Karpas-422 (cell line): ENCODE measurements around the gene BACH2. TPM values are rescaled to one million over a fixed set of nuclear protein-coding genes. Genes with fewer than 3 reads are reported as not detected.

Source experiments
- DNase-seq: peaks from one replicate; pipeline ENCODE4 v3.0.0-alpha.2; 2015
- H2AFZ ChIP-seq: fragments of 200-600 bp; sonication (generic); 2 replicates; pipeline ENCODE4 v1.6.1; 2014; ENCODE audit warnings: antibody characterized with exemption, low read length, mixed read lengths
- H3K27ac ChIP-seq: fragments of 200-600 bp; sonication (generic); 2 replicates; pipeline ENCODE4 v1.5.1; 2014; ENCODE audit warnings: mild to moderate bottlenecking, low read length, moderate library complexity
- H3K27me3 ChIP-seq: fragments of 200-600 bp; sonication (generic); 2 replicates; pipeline ENCODE4 v1.6.1; 2014; ENCODE audit warnings: low read length, mixed read lengths
- H3K36me3 ChIP-seq: fragments of 200-600 bp; sonication (generic); 2 replicates; pipeline ENCODE4 v1.6.1; 2014; ENCODE audit warnings: low read length, mixed read lengths; ENCODE audit not compliant: insufficient read depth
- H3K4me1 ChIP-seq: fragments of 200-600 bp; sonication (generic); 2 replicates; pipeline ENCODE4 v1.6.1; 2014; ENCODE audit warnings: mild to moderate bottlenecking, low read length, mixed read lengths
- H3K4me2 ChIP-seq: fragments of 200-600 bp; sonication (generic); 2 replicates; pipeline ENCODE4 v1.6.1; 2014; ENCODE audit warnings: low read length, low read depth, mild to moderate bottlenecking; ENCODE audit not compliant: poor library complexity, severe bottlenecking
- H3K4me3 ChIP-seq: fragments of 200-600 bp; sonication (generic); 2 replicates; pipeline ENCODE4 v1.5.1; 2014; ENCODE audit warnings: mild to moderate bottlenecking, antibody characterized with exemption, low read length, mixed read lengths
- H3K79me2 ChIP-seq: fragments of 200-600 bp; sonication (generic); 2 replicates; pipeline ENCODE4 v1.6.1; 2014; ENCODE audit warnings: mild to moderate bottlenecking, low read length, mixed read lengths
- H3K9ac ChIP-seq: fragments of 200-600 bp; sonication (generic); 2 replicates; pipeline ENCODE4 v1.6.0; 2014; ENCODE audit warnings: low read length
- H3K9me2 ChIP-seq: fragments of 200-600 bp; sonication (generic), shearing (Covaris generic); replicated peaks from 2 replicates; pipeline ENCODE4 v1.6.0; 2014; ENCODE audit warnings: mild to moderate bottlenecking, low read length, moderate library complexity; ENCODE audit not compliant: insufficient read depth
- H3K9me3 ChIP-seq: fragments of 300-700, 200-600 bp; sonication (generic); 2 replicates; pipeline ENCODE4 v1.6.1; 2014; ENCODE audit warnings: low read length, mixed read lengths
- H4K20me1 ChIP-seq: fragments of 200-600 bp; sonication (generic); 2 replicates; pipeline ENCODE4 v1.6.1; 2014; ENCODE audit warnings: mild to moderate bottlenecking, antibody characterized with exemption, low read length, low read depth; ENCODE audit not compliant: insufficient read depth
- total RNA-seq: library from RNA; depleted of rRNA; stranded (reverse); fragments of >200 nt; shearing (Covaris generic); gene quantifications from 2 replicates; pipeline ENCODE4 v1.2.3, GENCODE V29; 2014; ENCODE audit warnings: low replicate concordance

The BACH2 gene
- total RNA-seq, 1 experiment from 2014 or later = 3.2 TPM

DNA sequence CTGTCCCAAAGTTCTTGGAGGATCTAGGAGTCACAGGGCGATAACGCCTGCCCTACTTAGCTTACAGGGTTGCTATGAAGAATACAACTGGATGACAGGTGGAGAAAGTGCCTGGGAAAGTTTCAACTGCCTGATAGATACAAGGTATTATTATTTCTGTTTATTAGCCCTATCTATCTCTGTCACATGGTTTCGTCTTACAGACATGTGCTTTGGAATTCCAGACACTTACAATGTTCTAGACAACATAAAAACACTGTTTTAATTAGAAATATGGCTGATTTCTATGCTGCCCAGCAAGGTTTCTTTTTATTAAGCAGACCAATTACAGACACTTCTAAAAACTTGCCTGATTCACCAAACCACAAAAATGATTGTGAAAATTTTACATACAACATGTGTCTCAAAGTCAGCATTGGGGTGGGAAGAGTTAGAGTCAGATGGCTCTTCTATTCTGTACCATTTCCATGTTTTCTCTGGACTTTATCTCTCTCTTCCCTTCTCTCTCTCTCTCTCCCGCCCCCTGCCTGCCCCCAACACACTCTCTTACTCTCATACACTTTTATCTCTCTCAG lies 352.4 kb downstream of the BACH2 start:
- Histone ChIP-seq H3K27me3 (no peaks in the 10 kb centered on the region), H4K20me1 (no peaks in the 10 kb centered on the region), H3K4me2 (no peak overlapping the region), H3K79me2 (no peaks in the 10 kb centered on the region), H3K9me3 (no peaks in the 10 kb centered on the region), H3K4me3 (no peak overlapping the region), H3K9ac (no peak overlapping the region), H3K9me2 (no peaks in the 10 kb centered on the region), H2AFZ (no peak overlapping the region), H3K27ac (no peak overlapping the region), H3K4me1 (no peaks in the 10 kb centered on the region), H3K36me3 (no peaks in the 10 kb centered on the region)
- no peak for DNase-seq

DNA sequence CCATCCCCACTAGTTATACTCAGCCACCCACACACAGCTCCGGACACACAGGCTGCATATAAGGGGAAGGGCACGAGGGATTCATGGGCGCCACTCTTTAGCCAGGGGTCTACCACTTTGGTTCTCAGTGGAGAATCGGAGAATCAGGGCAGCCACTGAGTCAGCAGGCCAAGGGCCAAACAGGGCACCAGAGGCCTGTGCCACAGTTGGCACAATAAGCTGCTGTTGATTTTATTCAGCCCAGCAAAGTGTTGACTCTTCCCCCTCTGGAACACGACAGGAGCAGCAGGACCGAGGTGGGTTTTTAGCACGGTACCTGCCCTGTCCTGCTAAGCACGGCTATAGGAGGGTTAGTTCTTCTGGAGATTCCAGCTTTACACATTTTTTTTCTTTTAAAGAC lies 354.0 kb downstream of the BACH2 start:
- Histone ChIP-seq H3K4me2 (no peak overlapping the region), H3K9ac (no peak overlapping the region), H2AFZ (no peak overlapping the region), H3K79me2 (no peaks in the 10 kb centered on the region), H4K20me1 (no peaks in the 10 kb centered on the region), H3K4me3 (no peak overlapping the region), H3K9me2 (no peaks in the 10 kb centered on the region), H3K4me1 (no peaks in the 10 kb centered on the region), H3K36me3 (no peaks in the 10 kb centered on the region), H3K27ac (no peak overlapping the region), H3K9me3 (no peaks in the 10 kb centered on the region), H3K27me3 (no peaks in the 10 kb centered on the region)
- no peak for DNase-seq

- H3K4me3 ChIP-seq = no peak overlapping the region
- no peak for DNase-seq
- no peak overlapping the region for H3K4me2 ChIP-seq
- no peak overlapping the region for H3K27ac ChIP-seq
- no peaks in the 10 kb centered on the region for H3K36me3 ChIP-seq
- no peak overlapping the region for H3K9ac ChIP-seq
- H2AFZ ChIP-seq = no peak overlapping the region
- no peaks in the 10 kb centered on the region for H4K20me1 ChIP-seq
- H3K79me2 ChIP-seq = no peaks in the 10 kb centered on the region
- H3K9me3 ChIP-seq = no peaks in the 10 kb centered on the region
- H3K27me3 ChIP-seq = no peaks in the 10 kb centered on the region
- no peaks in the 10 kb centered on the region for H3K4me1 ChIP-seq
- H3K9me2 ChIP-seq = no peaks in the 10 kb centered on the region
These were observed 354.7 kb downstream of the BACH2 start for GRCh38 chr6:89941763-89942497.

- H3K9me3 ChIP-seq = no peaks in the 10 kb centered on the region
- H3K79me2 ChIP-seq = no peaks in the 10 kb centered on the region
- no peaks in the 10 kb centered on the region for H3K9me2 ChIP-seq
- no peaks in the 10 kb centered on the region for H3K4me1 ChIP-seq
- H3K4me3 ChIP-seq = no peak overlapping the region
- no peak overlapping the region for H2AFZ ChIP-seq
- DNase-seq = no peak
- H3K27ac ChIP-seq = no peak overlapping the region
- no peaks in the 10 kb centered on the region for H4K20me1 ChIP-seq
- no peak overlapping the region for H3K4me2 ChIP-seq
- no peaks in the 10 kb centered on the region for H3K27me3 ChIP-seq
- no peaks in the 10 kb centered on the region for H3K36me3 ChIP-seq
- no peak overlapping the region for H3K9ac ChIP-seq
These were observed 355.4 kb downstream of the BACH2 start for GRCh38 chr6:89941031-89941762.

DNA sequence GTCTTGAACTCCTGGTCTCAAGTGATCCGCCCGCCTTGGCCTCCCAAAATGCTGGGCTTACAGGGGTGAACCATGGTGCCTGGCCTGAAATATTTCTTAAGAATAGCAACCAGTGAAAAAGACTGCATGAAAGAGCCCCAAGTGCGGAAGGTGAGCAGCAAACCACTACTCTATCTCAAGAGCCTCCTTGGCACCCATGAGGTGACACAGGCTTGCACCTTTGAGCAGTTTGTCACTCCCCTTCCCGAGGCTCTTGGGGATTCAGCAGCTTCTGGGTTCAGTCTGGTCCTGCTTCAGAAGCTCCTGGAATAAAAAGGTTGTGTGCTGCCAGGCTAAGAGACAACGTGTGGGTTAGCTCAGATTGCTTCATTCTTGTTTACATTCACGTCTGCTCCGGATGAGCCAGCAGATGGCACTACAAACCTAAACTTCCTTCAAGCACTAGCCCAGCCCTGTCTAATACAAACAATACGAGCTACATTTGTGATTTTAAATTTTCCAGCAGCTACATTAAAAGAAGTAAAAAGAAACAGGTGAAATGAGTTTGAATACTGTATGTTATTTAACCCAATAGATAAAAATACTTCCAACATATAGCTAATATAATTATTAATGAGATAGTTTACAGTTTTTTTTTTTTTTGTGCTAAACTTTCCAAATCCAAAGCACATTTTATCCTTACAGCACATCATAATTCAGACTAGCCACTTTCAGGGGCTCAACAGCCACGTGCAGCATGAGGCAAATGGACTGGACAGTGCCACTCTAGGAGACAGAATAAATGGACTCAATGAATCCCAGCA lies 356.2 kb downstream of the BACH2 start:
- Histone ChIP-seq H3K9me2 (no peaks in the 10 kb centered on the region), H3K27me3 (no peaks in the 10 kb centered on the region), H3K36me3 (no peaks in the 10 kb centered on the region), H3K9ac (no peak overlapping the region), H3K9me3 (no peaks in the 10 kb centered on the region), H3K79me2 (no peaks in the 10 kb centered on the region), H3K4me3 (no peak overlapping the region), H3K4me1 (no peaks in the 10 kb centered on the region), H4K20me1 (no peaks in the 10 kb centered on the region), H3K4me2 (no peak overlapping the region), H2AFZ (no peak overlapping the region), H3K27ac (no peak overlapping the region)
- DNase-seq = peak; percentile 87

- H3K36me3 ChIP-seq = no peaks in the 10 kb centered on the region
- H3K27me3 ChIP-seq = no peaks in the 10 kb centered on the region
- H3K9me3 ChIP-seq = no peaks in the 10 kb centered on the region
- H3K4me1 ChIP-seq = no peaks in the 10 kb centered on the region
- H4K20me1 ChIP-seq = no peaks in the 10 kb centered on the region
- no peaks in the 10 kb centered on the region for H3K79me2 ChIP-seq
- no peak overlapping the region for H2AFZ ChIP-seq
- DNase-seq = no peak
- no peak overlapping the region for H3K4me3 ChIP-seq
- no peak overlapping the region for H3K4me2 ChIP-seq
- H3K27ac ChIP-seq = no peak overlapping the region
- no peaks in the 10 kb centered on the region for H3K9me2 ChIP-seq
- H3K9ac ChIP-seq = no peak overlapping the region
These were observed 357.5 kb downstream of the BACH2 start for GRCh38 chr6:89939144-89939543.

GRCh38 chr6:89938014-89938413 lies 358.6 kb downstream of the BACH2 start:
- Histone ChIP-seq H3K79me2 (no peaks in the 10 kb centered on the region), H3K4me2 (no peak overlapping the region), H4K20me1 (no peaks in the 10 kb centered on the region), H3K9me2 (no peaks in the 10 kb centered on the region), H3K9ac (no peak overlapping the region), H3K27me3 (no peaks in the 10 kb centered on the region), H3K27ac (no peak overlapping the region), H3K9me3 (no peaks in the 10 kb centered on the region), H3K4me1 (no peaks in the 10 kb centered on the region), H3K4me3 (no peak overlapping the region), H3K36me3 (no peaks in the 10 kb centered on the region), H2AFZ (no peak overlapping the region)
- no peak for DNase-seq

GRCh38 chr6:89936177-89936576 lies 360.5 kb downstream of the BACH2 start:
- no peak overlapping the region for H3K9ac ChIP-seq
- H3K4me3 ChIP-seq = no peak overlapping the region
- DNase-seq = no peak
- no peaks in the 10 kb centered on the region for H4K20me1 ChIP-seq
- H3K4me1 ChIP-seq = no peaks in the 10 kb centered on the region
- H2AFZ ChIP-seq = no peak overlapping the region
- H3K27me3 ChIP-seq = no peaks in the 10 kb centered on the region
- H3K4me2 ChIP-seq = no peak overlapping the region
- no peaks in the 10 kb centered on the region for H3K9me3 ChIP-seq
- no peak overlapping the region for H3K27ac ChIP-seq
- no peaks in the 10 kb centered on the region for H3K79me2 ChIP-seq
- no peaks in the 10 kb centered on the region for H3K36me3 ChIP-seq
- H3K9me2 ChIP-seq = no peaks in the 10 kb centered on the region
